GM21423 (cell line): ENCODE data around the gene SAMD8.
"Not testable (repeated sequence)": the region's sequence is repeated elsewhere in the genome, so short reads cannot be mapped to it uniquely, and the experiment has no call there.

Experiments
- ATAC-seq: cut with Tn5 transposase; IDR thresholded peaks from one replicate; pipeline ENCODE4 v1.9.1; 2021; ENCODE audit warnings: mild to moderate bottlenecking, moderate library complexity; ENCODE audit not compliant: unreplicated experiment

SAMD8 gene

DNA sequence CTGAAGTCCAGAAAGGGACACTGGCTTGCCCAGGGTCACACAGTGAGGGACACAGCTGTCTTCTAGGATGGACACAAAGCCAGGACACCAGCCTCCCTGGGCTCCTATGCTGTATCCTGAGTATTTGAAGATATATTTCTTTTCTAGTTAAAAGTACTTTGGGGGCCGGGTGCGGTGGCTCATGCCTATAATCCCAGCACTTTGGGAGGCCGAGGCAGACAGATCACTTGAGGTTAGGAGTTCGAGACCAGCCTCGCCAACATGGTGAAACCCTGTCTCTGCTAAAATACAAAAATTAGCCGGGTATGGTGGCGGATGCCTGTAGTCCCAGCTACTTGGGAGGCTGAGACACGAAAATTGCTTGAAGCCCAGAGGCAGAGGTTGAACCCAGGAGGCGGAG is 4.6 kb upstream of the SAMD8 start:
- ATAC-seq: not testable (repeated sequence)

DNA sequence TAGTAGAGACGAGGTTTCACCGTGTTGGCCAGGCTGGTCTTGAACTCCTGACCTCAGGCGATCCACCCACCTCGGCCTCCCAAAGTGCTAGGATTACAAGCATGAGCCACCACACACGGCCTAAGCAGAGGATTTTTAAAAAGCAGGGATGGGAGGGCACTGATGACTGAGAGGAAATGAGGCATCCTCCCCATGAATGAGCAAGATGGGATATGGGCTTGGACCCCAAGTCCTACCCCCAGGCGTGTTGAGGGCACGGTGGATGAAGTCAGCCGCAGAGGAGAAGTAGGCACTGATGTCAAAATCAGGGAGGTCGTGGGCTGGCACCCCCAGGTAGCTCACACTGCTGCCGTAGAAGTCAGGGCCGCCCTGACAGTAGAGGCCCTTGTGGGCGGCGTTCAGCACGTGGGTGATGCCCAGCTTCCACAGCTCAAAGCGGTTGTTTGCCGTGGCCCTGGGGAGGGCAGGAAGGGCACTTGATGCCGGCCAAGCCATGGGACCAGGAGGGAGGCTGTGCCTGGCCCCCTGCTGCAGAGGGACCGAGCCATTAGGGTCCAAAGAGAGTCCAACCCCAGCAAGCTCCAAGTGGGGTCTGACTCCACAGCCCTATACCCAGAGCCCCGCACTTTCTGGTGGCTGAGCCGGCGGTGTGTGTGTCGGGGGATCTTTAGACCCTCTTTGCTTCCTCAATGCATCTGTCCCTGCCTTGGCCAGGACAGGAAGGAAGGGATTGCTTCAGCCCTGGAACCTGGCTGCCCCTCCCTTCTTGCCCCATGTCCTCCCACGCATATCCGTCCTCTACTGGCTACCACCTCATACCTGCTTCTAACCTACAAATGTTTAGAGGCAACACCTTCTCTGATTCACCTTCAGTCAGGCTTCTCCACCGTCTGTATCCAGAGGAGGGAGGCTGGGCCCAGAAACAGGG is 3.4 kb upstream of the SAMD8 start:
- no peak for ATAC-seq

DNA sequence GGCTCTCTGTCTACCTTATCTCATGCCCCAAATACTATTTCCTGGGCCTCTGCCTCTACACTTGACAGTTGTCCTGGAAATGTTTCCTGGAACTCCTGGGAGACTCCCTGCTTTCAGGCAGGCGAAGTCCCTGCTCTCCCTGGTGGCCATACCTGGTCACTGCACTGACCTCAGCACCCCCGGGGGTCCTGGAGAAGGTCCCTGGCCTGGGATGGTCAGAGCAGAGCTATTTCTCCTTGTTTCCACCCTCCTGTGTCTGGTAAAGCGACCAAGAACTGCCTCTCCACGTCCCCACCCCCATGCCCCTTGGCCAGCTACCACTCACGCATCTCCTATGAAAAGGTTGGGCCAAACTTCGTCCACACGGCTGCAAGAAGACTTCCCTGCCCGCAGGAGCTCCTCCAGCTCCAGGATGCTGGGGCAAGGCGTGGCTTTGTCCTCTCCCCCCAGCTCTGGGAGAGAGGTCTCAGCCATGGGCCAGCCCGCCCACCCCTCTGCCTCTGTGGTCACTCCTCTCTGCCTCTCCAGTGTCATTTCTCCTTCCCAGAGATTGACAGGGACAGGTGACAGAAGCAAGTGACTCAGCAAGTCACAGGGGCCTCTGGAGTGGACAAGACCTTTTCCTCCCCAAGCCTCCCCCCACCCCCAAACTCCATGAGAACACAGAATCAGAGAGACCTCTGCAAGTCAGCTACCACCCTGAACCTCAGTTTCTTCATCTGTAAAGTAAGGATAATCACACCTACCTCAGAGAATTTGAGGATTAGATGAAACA is 2.6 kb upstream of the SAMD8 start:
- no peak for ATAC-seq

DNA sequence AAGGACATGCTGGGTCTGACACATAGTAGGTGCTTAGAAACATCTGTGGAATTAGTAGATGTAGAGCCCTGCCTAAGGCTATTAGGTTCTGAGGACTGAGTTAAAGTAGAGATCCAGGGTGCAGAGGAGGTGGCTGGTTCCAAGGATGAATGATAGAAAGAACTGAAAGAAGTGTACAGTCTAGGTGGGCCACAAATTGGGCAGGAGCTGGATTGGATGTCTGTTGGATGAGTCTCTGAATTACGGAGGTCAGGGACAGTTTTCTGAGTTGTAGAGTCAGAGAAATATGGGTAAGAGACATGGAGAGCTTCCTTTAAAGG is 2.0 kb upstream of the SAMD8 start:
- ATAC-seq: no peak

DNA sequence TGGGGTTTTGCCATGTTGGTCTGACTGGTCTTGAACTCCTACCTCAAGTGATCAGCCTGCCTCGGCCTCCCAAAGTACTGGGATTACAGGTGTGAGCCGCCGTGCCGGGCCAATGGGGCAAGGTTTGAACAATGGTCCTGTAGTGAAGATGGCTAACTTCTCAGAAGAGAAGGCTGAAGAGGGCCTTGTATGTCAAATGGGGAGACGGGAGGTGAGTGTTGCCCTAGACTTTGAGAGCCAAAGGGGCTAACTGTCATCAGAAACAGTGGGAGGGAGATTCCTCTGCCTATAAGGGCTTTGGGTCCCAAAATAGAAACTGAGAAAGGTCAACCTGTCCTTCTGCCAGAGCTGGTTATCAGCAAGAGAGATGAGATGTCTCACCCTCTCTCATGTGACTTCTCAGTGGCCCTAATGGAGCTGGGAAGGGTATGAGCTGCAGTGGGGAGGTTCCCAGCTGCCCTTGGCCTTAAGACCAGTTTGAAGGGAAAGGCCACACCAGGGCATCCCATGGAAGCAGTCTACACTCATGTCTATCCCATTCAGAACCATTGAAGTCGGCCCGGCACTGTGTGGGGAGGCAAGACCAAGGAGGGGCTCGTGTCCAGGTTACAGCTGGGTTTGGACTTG is 1.3 kb upstream of the SAMD8 start:
- no peak for ATAC-seq

DNA sequence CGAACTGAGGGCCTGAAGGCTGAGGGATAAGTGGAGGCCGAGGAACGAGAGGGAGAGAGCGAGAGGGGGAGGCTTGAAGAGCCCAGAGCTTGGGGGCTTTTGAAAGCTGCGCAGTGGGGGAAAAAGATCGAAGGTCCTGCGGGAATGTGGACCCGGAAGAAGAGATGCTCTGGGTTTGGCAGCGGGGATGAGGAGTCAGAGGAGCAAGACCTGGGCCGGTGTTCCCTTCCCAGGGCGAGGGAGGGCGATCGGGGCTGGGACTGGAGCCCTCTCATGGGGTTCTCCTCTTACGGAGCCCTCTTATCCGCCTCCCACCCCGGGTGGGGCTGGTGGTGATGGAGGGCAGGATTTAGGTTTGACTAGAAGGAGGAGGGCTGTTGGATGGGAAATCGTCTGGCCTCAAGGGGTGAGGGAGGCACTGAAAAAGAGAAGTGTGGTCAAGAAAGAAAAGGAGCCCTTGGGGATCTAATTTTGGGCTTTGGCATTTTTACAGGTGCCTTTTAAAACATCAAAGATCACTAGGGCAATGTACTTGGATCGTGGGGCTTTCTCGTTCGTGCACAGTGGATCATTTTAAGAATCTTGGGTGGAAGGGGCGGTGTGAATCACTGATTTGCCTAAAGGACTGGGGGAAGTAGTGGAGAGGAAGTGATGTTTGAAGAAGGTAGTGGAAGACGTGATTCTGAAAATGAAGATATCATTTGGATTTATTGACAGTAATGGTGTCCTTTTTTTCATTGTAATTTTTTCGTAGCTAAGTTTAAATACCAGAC is 637 bp downstream of the SAMD8 start:
- ATAC-seq: peak; percentile 25

DNA sequence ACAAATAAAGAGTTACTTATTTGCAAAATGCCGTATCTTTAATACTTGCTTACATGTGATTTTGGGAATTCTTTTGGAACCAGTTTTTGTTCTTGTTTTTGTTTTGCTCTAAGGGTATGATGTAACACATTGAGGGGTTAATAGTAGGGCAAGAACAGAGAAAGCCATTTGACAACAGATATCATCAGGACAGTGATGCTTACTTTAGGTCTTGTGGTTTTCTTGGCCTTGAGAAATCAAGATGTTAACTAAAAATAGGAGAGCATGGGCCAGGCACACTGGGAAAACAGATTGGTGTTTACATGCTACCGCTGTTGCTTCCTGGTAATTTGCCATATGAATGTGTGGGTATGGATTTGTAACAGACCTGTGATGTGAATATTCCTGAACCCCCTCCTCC is 3.7 kb downstream of the SAMD8 start:
- no peak for ATAC-seq

DNA sequence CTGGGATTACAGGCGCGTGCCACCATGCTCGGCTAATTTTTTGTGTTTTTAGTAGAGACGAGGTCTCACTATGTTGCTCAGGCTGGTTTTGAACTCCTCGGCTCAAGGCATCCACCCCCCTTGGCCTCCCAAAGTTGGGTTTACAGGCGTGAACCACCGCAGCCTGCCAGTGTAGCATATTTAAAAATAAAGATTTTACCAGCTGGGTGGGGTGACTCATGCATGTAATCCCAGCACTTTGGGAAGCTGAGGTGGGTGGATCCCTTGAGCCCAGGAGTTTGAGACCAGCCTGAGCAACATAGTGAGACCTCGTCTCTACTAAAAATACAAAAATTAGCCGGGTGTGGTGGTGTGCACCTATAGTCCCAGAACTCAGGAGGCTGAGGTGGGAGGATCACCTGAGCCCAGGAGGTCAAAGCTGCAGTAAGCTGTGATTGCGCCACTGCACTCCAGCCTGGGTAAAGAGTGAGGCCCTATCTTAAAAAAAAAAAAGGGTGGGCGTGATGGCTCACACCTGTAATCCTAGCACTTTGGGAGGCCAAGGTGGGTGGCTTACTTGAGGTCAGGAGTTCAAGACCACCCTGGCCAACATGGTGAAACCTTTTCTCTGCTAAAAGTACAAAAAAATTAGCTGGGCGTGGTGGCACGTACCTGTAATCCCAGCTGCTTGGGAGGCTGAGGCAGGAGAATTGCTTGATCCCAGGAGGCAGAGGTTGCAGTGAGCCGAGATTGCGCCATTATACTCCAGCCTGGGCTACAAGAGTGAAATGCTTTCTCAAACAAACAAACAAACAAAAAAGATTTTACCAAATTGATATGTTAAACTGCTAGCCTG is 5.7 kb downstream of the SAMD8 start:
- not testable (repeated sequence) for ATAC-seq

DNA sequence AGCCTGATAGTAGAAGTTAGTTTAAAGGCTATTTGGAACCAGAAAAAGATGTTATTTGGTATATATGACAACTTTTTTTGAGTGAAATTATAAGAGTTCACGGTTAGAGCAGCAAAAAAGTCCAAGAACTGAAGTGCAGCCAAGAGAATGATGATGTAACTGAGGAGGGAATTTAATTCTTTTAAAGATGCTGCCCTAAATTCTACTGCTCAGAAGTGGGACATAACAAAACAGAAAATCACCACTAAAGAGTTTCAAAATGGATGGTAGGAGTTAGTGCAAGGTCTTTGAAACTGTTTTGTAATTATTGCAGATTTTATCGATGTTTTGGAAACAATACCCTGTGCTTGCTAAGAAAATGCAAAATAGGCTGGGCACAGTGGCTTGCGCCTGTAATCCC is 6.5 kb downstream of the SAMD8 start:
- no peak for ATAC-seq

DNA sequence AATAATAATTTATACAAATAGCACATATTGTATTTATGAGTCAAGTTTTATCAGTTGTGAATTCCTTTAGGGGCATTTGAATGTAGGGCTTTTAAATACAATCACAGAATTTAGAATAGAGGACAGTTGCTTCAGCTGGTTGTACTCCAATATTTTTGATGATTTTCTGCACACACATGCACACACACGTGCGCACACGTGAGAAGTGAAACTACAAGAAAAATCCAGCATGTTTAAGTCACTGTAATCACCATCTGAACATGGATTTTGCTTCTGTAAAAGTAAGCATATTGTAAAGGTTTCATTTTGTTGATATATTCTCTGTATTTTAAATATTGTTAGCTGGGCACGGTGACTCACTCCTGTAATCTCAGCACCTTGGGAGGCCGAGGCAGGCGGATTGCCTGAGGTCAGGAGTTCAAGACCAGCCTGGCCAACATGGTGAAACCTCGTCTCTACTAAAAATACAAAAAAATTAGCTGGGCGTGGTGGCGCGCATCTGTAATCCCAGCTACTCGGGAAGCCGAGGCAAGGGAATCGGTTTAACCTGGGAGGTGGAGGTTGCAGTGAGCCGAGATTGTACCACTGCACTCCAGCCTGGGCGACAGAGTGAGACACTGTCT is 8.1 kb downstream of the SAMD8 start:
- not testable (repeated sequence) for ATAC-seq

DNA sequence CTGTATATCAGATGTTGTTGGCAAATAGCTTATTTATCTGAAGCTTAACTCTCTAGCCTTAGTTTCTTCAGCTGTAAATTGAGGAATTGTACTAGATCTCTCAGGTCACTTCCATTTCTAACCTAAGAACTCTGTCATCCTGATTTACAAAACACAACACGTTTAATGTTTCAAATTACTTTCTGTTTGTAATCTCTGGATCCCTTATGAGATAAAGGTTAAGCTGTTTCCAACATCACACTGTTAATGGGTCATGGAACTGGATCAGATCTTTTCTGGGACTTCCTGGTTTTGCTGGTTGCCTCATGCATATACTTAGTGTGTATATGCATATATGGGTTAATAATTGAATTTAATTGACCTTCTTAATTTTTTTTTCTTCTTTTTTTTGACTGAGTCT is 9.9 kb downstream of the SAMD8 start:
- ATAC-seq: no peak

DNA sequence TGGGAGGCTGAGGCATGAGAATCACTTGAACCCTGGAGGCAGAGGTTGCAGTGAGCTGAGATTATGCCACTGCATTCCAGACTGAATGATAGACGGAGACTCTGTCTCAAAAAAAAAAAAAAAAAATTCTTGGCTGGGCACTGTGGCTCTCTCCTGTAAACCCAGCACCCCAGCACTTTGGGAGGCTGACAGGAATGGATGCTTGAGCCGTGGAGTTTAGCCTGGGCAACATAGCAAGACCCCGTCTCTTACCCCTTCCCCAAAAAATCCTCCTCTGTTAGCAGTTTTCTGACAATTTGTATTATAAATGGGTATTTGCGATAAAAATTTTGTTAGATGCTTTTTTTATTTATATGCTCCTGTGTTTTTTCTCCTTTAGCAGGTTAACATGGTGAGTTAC is 11.0 kb downstream of the SAMD8 start:
- ATAC-seq: no peak

DNA sequence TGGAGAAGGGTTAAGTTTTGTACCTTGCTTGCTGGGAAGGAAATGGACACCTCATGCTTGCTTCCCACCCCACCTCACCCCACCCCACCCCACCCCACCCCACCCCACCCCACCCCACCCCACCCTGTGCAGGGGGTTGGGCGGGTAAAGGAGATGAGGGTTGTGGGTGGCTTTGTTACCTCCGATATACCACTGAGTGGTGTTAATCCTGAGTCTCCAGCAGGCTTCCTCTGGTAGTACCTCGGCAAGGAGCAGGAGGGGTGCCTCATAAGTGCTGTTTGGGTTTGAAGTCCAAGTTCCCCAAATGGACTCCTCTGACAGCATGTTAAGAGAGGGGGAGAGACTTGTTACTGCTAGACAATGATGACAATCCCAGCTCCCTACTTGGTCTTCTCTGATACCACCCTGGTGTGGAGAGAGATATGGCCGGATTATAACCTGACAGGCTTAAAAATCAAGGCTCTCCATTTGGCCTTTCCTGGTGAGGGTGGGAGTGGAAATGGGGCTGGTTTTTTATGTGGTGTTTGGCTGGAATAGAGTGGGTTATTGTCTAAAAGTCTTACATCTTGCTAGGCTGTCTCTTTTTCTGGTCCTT is 11.7 kb downstream of the SAMD8 start:
- no peak for ATAC-seq

DNA sequence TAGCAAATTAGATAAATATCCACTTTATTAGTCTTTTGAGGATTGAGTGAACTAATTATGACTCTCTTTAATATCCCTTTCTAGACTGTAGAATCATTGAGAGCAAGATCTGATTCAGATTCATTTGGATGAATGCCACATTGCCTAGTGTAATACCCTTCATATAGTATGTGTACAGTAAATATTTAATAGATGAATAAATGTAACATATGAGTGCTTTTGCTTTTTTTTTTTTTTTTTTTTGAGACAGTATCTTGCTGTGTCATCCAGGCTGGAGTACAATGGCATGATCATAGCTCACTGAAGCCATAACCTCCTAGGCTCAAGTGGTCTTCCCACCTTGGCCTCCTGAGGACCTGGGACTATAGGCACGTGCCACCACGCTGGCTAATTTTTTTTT is 14.8 kb downstream of the SAMD8 start:
- no peak for ATAC-seq

DNA sequence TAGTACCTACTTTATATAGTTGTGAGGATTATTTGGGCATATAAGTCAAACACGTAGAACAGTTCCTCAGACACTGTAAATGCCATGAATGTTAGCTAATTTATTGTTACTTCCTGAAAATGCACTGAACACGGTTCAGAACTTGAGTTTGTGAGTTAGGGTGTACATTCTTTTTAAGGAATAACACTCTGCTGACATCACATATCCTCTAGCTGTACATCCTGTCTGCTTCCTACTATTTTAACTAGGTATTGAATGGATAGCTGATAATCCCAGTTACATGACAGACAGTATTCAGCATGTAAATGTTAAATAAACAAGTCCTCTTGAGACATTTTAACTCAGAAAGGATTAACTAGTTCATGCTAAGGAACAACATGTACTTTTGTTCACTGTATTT is 16.0 kb downstream of the SAMD8 start:
- no peak for ATAC-seq

DNA sequence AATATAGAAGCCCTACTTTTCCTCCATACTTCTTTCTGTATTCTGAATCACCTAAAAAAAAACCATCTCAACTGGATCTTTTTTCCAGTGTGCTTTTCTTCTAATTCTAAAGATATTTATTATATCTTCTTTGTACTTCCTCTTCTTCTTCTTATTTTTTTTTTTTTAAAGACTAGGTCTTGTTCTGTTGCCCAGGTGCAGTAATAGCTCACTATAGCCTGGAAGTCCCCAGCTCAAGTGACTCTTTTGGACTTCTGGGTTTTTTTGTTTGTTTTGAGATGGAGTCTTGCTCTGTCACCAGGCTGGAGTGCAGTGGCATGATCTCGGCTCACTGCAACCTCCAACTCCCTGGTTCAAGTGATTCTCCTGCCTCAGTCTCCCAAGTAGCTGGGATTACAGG is 17.5 kb downstream of the SAMD8 start:
- ATAC-seq: not testable (repeated sequence)

DNA sequence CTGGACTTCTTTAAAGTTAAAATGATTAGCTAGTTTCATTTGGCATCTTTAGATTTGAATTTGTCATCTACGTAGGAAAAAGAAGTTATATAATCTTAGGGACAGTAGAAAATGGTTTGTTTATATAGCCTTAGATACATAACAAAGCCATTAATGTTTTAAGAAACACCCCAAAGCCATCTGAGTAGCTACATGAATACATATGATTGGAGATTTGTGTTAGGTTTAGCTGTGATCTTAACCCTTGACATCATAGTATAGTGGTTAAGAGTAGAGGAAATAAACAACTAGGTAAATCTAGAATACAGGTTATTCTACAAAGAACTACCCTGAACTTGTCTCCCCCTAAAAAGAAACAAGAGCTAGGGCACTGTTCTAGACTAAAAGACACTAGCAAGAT is 18.1 kb downstream of the SAMD8 start:
- no peak for ATAC-seq

DNA sequence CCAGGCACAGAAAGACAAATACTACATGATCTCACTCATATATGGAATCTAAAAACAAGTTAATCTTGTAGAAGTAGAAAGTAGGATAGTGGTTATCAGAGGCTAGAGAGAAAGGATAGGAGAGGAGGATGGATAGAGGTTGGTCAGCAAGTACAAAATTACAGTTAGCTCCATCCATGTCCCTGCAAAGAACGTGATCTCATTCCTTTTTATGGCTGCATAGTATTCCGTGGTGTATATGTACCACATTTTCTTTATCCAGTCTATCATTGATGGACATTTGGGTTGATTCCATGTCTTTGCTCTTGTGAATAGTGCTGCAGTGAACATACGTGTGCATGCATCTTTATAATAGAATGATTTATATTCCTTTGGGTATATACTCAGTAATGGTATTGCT is 22.2 kb downstream of the SAMD8 start:
- not testable (repeated sequence) for ATAC-seq

DNA sequence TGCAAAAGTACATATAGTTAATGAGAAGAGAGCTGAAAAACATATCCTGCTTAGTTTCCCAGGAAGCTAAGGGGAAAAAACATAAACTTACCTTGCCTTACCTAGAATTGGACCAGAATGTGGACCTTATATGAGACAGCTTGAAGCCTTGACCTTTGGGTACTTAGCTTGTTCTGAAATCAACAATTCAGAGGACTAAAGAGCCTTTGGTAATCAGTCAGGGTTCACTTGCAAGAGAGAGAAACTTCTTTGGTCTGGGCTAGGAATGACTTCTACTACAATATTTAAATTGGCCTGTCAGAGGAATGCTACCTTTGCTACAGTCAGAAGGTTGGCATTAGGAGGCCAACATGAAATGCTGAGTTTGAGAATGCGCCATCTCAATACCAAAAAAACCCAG is 24.9 kb downstream of the SAMD8 start:
- no peak for ATAC-seq
